ENCODE measurements around the gene FEZF1. TPM values are rescaled to one million over a fixed set of nuclear protein-coding genes. Genes with fewer than 3 reads are reported as not detected.

Gene FEZF1
- total RNA-seq, 4 donors from 2014 or later: not detected

DNA sequence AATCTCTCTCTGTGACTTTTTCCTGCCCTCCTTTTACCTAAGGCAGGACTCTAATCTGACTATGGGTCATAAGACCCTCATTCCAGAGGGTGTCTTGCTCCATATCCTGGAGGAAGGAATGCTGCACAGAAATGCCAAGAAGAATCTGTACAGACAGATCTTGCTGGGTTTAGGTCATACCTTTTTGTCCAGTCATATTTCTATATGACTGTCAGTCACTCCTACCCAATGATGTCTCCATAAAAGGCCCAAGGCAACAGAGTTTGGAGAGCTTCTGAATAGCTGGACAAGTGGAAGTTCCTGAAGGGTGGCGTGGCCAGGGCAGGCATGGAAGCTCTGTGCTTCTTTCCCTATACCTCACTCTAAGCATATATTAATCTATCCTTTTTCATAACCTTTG is 47.5 kb downstream of the FEZF1 start:
- Histone ChIP-seq H3K9me3 (no peaks in the 10 kb centered on the region), H3K36me3 (no peaks in the 10 kb centered on the region), H3K27me3 (no peaks in the 10 kb centered on the region), H3K27ac (no peak overlapping the region), H3K4me1 (no peaks in the 10 kb centered on the region), H3K4me3 (replicated peaks in 1 of 3) (no peak overlapping the region)
- TF ChIP-seq, protein P1, sequence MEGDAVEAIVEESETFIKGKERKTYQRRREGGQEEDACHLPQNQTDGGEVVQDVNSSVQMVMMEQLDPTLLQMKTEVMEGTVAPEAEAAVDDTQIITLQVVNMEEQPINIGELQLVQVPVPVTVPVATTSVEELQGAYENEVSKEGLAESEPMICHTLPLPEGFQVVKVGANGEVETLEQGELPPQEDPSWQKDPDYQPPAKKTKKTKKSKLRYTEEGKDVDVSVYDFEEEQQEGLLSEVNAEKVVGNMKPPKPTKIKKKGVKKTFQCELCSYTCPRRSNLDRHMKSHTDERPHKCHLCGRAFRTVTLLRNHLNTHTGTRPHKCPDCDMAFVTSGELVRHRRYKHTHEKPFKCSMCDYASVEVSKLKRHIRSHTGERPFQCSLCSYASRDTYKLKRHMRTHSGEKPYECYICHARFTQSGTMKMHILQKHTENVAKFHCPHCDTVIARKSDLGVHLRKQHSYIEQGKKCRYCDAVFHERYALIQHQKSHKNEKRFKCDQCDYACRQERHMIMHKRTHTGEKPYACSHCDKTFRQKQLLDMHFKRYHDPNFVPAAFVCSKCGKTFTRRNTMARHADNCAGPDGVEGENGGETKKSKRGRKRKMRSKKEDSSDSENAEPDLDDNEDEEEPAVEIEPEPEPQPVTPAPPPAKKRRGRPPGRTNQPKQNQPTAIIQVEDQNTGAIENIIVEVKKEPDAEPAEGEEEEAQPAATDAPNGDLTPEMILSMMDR (IDR thresholded peaks at IDR 0.05): no peak
- no peak for TF ChIP-seq POLR2A (IDR thresholded peaks at IDR 0.05)
- intact Hi-C loops (cut with DNase I): no loop called here
- no peak for DNase-seq
- WGBS, 2 donors: 85 to 95% methylated on average over 1 of the region's 1 CpG

DNA sequence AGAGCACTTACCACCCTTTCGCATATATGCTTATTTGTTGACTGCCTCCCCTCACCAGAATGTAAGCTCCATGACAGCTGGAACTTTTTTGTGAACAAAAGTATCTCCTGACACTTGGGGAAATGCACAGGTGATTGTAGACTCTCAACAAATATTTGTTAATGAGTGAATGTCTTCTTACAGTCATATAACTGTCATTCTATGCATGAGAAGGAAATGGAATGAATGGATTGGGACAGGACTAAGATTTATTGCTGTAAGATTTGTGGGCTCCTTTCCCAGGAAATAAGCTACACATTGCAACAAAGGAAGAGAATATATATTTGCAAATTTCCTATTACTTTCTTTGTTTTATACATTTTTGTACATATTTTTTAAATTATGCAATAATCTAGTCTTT is 48.5 kb downstream of the FEZF1 start:
- DNase-seq: no peak
- no peaks in the 10 kb centered on the region for H3K9me3 ChIP-seq
- no peaks in the 10 kb centered on the region for H3K36me3 ChIP-seq
- no peak overlapping the region for H3K27ac ChIP-seq
- no peak for TF ChIP-seq POLR2A (IDR thresholded peaks at IDR 0.05)
- TF ChIP-seq, protein P1 (IDR thresholded peaks at IDR 0.05): no peak
- no peak overlapping the region for H3K4me3 ChIP-seq (replicated peaks in 1 of 3)
- no peaks in the 10 kb centered on the region for H3K27me3 ChIP-seq
- WGBS, 2 donors: 74 to 80% methylated on average over 1 of the region's 1 CpG
- intact Hi-C loops (cut with DNase I): no loop called here
- no peaks in the 10 kb centered on the region for H3K4me1 ChIP-seq

DNA sequence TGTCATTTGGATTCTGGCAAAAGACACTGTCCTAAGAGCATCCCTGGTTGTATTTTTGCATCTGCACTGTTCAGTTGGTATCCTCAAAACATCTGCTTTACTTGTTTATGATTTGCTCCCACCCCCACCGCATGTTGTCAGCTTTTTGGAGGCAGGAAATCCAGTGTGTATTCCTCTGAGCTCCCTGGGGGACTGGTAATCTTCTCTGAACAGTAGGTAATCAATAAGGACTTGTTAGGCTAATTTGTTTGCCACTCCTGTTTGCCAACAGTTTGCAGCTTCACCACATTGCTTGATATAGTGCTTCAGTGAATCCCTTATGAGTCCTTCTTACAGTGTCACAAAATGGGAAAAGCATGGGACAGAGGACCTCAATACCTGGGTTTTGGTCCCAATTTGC is 49.1 kb downstream of the FEZF1 start:
- Histone ChIP-seq H3K27me3 (no peaks in the 10 kb centered on the region), H3K4me1 (no peaks in the 10 kb centered on the region), H3K27ac (no peak overlapping the region), H3K36me3 (no peaks in the 10 kb centered on the region), H3K4me3 (replicated peaks in 1 of 3) (no peak overlapping the region), H3K9me3 (no peaks in the 10 kb centered on the region)
- WGBS, 2 donors: 8 to 18% methylated on average over 1 of the region's 1 CpG
- DNase-seq: no peak
- intact Hi-C loops (cut with DNase I): no loop called here
- TF ChIP-seq, protein P1 (IDR thresholded peaks at IDR 0.05): no peak
- TF ChIP-seq POLR2A (IDR thresholded peaks at IDR 0.05): no peak

Other genes starting within 250 kb of the FEZF1 start
- gene AASS, start 160.5 kb downstream of the FEZF1 start, total RNA-seq: 10 to 100 TPM; 22.9 to 79.6 (median 36.1) TPM